SU-DHL-6 (cell line): ENCODE measurements around the gene TECRL.

Source experiments
- H2AFZ ChIP-seq: fragments of 200-600 bp; sonication (generic); 2 replicates; pipeline ENCODE4 v1.6.1; 2014; ENCODE audit warnings: low read depth, mild to moderate bottlenecking, moderate library complexity, mixed read lengths, antibody characterized with exemption, low read length; ENCODE audit not compliant: severe bottlenecking
- H3F3A ChIP-seq: fragments of 200-600 bp; shearing (Covaris generic); 2 replicates; pipeline ENCODE4 v1.6.0; 2016; ENCODE audit warnings: antibody characterized with exemption, mild to moderate bottlenecking; ENCODE audit not compliant: insufficient read depth
- H3K27ac ChIP-seq: fragments of 200-600 bp; sonication (generic); 2 replicates; pipeline ENCODE4 v1.5.1; 2016; ENCODE audit warnings: low read depth, mild to moderate bottlenecking, low read length, moderate library complexity, mixed read lengths
- H3K27me3 ChIP-seq: fragments of 200-600 bp; sonication (generic), shearing (Covaris generic); 2 replicates; pipeline ENCODE4 v1.6.0; 2014; ENCODE audit warnings: mild to moderate bottlenecking, low read length
- H3K36me3 ChIP-seq: fragments of 200-600 bp; sonication (generic); 2 replicates; pipeline ENCODE4 v1.6.1; 2014; ENCODE audit warnings: mild to moderate bottlenecking, low read length, mixed read lengths
- H3K4me2 ChIP-seq: fragments of 300-600, 200-600 bp; shearing (Covaris generic), sonication (generic); 2 replicates; pipeline ENCODE4 v1.6.0; 2014; ENCODE audit warnings: low read length, low read depth, mild to moderate bottlenecking; ENCODE audit not compliant: poor library complexity, severe bottlenecking
- H3K4me3 ChIP-seq: fragments of 200-600 bp; sonication (generic); 2 replicates; pipeline ENCODE4 v1.5.1; 2014; ENCODE audit warnings: antibody characterized with exemption, low read length, mild to moderate bottlenecking, mixed read lengths; ENCODE audit not compliant: insufficient read depth, poor library complexity, severe bottlenecking
- H3K79me2 ChIP-seq: fragments of 200-600 bp; sonication (generic); 2 replicates; pipeline ENCODE4 v1.6.1; 2014; ENCODE audit warnings: mild to moderate bottlenecking, low read length, moderate library complexity; ENCODE audit not compliant: insufficient read depth
- H3K9ac ChIP-seq: fragments of 200-600 bp; sonication (generic); 2 replicates; pipeline ENCODE4 v1.7.0; 2014; ENCODE audit warnings: mild to moderate bottlenecking, low read length
- H3K9me2 ChIP-seq: fragments of 200-600 bp; sonication (generic); replicated peaks from 2 replicates; pipeline ENCODE4 v1.6.1; 2014; ENCODE audit warnings: low read length; ENCODE audit not compliant: insufficient read depth
- H3K9me3 ChIP-seq: fragments of 200-600 bp; sonication (generic); 2 replicates; pipeline ENCODE4 v1.6.1; 2014; ENCODE audit warnings: low read length, mixed read lengths; ENCODE audit not compliant: insufficient read depth
- H4K20me1 ChIP-seq: fragments of 200-600 bp; sonication (generic); 2 replicates; pipeline ENCODE4 v1.6.1; 2014; ENCODE audit warnings: low read depth, mild to moderate bottlenecking, antibody characterized with exemption, low read length, moderate library complexity, mixed read lengths
- CTCF ChIP-seq: fragments of 200-600 bp; sonication (generic); IDR thresholded peaks from one replicate; pipeline ENCODE4 v1.5.1; 2017; ENCODE audit warnings: antibody characterized with exemption, mild to moderate bottlenecking, low read length, moderate library complexity; ENCODE audit not compliant: insufficient read depth, poor library complexity, severe bottlenecking
- EZH2phosphoT487 ChIP-seq: fragments of 200-600 bp; sonication (generic), shearing (Covaris generic); conservative IDR thresholded peaks from 2 replicates; pipeline ENCODE4 v1.6.1; 2018; ENCODE audit warnings: mild to moderate bottlenecking, antibody characterized with exemption, low read length, moderate library complexity, mixed read lengths

TECRL gene

GRCh38 chr4:64385220-64385619 is 24.0 kb downstream of the TECRL start:
- Histone ChIP-seq H3K36me3 (no peaks in the 10 kb centered on the region), H4K20me1 (no peaks in the 10 kb centered on the region)
- TF ChIP-seq EZH2phosphoT487 (no peak), CTCF (no peak)

GRCh38 chr4:64384237-64385203 is 24.7 kb downstream of the TECRL start:
- H3K4me3 ChIP-seq: no peak overlapping the region
- H4K20me1 ChIP-seq: no peaks in the 10 kb centered on the region
- H3F3A ChIP-seq: no peaks in the 10 kb centered on the region
- H3K9me3 ChIP-seq: no peaks in the 10 kb centered on the region
- H3K36me3 ChIP-seq: no peaks in the 10 kb centered on the region
- no peak overlapping the region for H3K27ac ChIP-seq
- no peak overlapping the region for H3K9ac ChIP-seq
- H3K9me2 ChIP-seq: no peaks in the 10 kb centered on the region
- no peak overlapping the region for H3K4me2 ChIP-seq
- TF ChIP-seq CTCF: no peak
- no peak for TF ChIP-seq EZH2phosphoT487
- no peak overlapping the region for H2AFZ ChIP-seq
- H3K79me2 ChIP-seq: no peaks in the 10 kb centered on the region
- no peaks in the 10 kb centered on the region for H3K27me3 ChIP-seq

More at GRCh38 chr4:64385220-64385619, 24.0 kb downstream of the TECRL start:
- H3K9ac ChIP-seq: no peak overlapping the region
- no peaks in the 10 kb centered on the region for H3K79me2 ChIP-seq
- no peaks in the 10 kb centered on the region for H3K27me3 ChIP-seq
- no peak overlapping the region for H3K27ac ChIP-seq
- no peak overlapping the region for H3K4me2 ChIP-seq
- no peak overlapping the region for H2AFZ ChIP-seq
- no peaks in the 10 kb centered on the region for H3K9me2 ChIP-seq
- H3F3A ChIP-seq: no peaks in the 10 kb centered on the region
- H3K9me3 ChIP-seq: no peaks in the 10 kb centered on the region
- H3K4me3 ChIP-seq: no peak overlapping the region

GRCh38 chr4:64368741-64369140 is 40.5 kb downstream of the TECRL start:
- Histone ChIP-seq H3K4me3 (no peak overlapping the region), H3K36me3 (no peaks in the 10 kb centered on the region)

More at GRCh38 chr4:64368741-64369140, 40.5 kb downstream of the TECRL start:
- TF ChIP-seq CTCF (no peak), EZH2phosphoT487 (no peak)
- H3K9me2 ChIP-seq: no peaks in the 10 kb centered on the region
- no peaks in the 10 kb centered on the region for H3K9me3 ChIP-seq
- no peaks in the 10 kb centered on the region for H3F3A ChIP-seq
- no peaks in the 10 kb centered on the region for H3K27me3 ChIP-seq
- H2AFZ ChIP-seq: no peak overlapping the region
- no peaks in the 10 kb centered on the region for H4K20me1 ChIP-seq
- H3K9ac ChIP-seq: no peak overlapping the region
- no peak overlapping the region for H3K27ac ChIP-seq
- no peaks in the 10 kb centered on the region for H3K79me2 ChIP-seq
- H3K4me2 ChIP-seq: no peak overlapping the region
